Stimulated activated CD8-positive, alpha-beta memory T cell treated with anti-CD3 and anti-CD28 coated beads, Interleukin-4, amount 100 ng/mL, for 48 hours (primary cell): ENCODE data around the gene GTF3C1.
"Not testable (repeated sequence)": the region's sequence is repeated elsewhere in the genome, so short reads cannot be mapped to it uniquely, and the experiment has no call there.

Experiments used
- DNase-seq: peaks from one replicate; pipeline ENCODE4 v3.0.0-alpha.2; 2020

GTF3C1 gene

DNA sequence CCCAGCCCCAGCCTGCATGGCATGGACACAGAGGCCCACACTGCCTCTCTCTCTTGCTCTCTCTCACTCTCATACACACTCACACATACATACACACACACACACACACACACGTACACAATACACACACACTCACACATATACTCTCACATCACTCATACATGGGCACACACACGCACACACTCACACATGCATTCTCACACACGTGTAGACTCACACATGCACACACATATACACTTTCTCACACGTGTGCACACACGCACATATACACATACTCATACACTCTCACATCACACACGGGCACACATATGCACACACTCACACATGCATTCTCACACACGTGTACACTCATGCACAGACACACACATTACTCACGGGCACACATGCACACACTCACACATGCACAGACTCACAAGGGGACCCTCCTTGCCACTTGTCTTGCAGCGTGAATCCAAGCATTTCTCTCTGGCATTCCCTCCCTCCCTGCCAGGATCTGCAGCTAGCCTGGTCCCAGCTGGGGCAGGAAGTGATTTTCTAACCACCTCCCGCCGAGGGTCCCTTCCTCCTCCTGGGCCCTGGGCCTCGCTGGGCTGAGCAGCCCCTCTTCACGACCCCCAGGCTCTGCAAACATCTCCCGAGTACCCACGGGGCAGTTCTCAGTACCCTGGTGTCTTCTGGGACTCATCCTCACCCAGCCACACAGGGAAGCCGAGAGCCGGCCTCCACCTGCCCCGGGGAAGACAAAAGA is 110.3 kb downstream of the GTF3C1 start:
- DNase-seq: peak; percentile 18

DNA sequence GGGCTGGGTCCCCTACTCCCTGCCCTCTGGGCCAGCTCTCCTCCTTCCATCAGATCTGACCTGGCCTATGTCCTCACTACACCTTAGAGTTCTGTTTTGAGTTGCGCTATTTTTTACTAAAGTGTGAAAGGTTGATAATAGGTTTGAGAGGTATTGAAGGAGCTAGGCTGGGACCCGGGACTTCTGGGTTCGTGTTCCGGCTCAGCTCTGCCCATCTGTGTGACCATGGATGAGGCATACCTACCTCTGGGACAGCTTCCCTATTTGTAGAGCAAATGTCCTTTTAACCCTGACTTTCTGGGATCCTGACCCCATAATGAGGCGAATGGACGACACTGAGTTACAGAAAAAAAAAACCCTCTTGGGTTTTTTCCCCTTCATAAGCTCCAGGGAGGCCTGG is 111.8 kb downstream of the GTF3C1 start:
- no peak for DNase-seq

DNA sequence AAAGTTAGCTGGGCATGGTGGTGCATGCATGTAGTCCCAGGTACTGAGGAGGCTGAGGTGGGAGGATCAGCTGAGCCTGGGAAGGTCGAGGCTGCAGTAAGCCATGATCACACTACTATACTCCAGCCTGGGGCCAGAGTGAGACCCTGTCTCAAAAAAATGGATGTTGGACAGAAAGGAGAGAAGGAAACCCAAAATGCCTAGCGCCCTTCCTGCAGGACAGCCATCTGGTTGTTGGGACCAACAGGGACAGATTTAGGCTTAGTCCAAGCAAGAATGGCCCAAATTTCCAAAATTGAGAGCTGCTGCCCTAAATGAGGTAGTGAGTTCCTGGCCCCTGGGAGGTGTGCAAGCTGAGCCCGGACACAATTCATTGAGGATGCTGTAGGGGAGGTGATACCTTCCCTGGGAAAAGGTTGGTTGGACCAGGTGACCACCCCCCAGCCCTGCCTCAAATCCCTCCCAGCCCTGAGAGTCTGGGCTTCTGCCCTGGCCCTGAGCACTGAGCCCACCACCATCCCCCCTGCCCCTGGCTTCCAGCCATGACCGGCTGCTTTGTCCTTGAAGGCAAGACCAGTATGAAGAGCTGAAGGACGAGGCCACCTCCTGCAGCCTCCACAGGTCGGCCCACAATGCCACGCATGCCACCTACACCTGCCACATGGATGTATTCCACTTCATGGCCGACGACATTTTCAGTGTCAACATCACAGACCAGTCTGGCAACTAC is 112.6 kb downstream of the GTF3C1 start:
- peak; percentile 19 for DNase-seq

DNA sequence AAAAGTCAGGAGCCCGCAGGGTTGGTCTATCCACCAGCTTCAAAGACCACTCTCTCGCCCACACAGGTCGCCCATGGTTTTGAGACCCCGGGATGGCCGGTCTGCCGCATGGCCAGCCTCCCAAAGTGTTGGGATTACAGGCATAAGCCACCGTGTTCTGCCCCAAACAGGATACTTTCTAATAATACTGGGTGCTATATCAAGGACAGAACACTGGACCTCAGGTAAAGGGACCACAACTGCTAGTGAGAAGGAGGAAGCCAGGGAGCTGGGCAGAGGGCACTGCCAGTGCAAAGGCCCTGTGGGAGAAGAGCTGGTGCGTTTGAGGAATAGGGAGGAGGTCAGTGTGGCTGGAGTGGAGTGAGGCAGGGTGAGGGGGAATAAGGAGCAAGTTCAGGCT is 113.6 kb downstream of the GTF3C1 start:
- DNase-seq: peak; percentile 17

DNA sequence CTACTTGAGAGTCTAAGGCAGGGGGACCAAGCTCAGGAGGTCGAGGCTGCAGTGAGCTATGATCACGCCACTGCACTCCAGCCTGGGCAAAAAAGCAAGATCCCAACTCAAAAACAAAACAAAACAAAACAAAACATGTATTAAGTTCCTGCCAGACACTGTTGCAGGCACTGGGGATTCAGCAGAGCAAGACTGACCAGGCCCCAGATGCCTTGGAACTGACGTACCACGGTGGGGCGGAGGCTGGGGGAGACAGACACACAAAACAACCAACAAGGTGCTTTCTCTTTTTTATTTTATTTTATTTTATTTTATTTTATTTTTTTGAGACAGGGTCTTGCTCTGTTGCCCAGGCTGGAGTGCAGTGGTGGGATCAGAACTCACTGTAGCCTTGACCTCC is 114.6 kb downstream of the GTF3C1 start:
- DNase-seq: not testable (repeated sequence)

DNA sequence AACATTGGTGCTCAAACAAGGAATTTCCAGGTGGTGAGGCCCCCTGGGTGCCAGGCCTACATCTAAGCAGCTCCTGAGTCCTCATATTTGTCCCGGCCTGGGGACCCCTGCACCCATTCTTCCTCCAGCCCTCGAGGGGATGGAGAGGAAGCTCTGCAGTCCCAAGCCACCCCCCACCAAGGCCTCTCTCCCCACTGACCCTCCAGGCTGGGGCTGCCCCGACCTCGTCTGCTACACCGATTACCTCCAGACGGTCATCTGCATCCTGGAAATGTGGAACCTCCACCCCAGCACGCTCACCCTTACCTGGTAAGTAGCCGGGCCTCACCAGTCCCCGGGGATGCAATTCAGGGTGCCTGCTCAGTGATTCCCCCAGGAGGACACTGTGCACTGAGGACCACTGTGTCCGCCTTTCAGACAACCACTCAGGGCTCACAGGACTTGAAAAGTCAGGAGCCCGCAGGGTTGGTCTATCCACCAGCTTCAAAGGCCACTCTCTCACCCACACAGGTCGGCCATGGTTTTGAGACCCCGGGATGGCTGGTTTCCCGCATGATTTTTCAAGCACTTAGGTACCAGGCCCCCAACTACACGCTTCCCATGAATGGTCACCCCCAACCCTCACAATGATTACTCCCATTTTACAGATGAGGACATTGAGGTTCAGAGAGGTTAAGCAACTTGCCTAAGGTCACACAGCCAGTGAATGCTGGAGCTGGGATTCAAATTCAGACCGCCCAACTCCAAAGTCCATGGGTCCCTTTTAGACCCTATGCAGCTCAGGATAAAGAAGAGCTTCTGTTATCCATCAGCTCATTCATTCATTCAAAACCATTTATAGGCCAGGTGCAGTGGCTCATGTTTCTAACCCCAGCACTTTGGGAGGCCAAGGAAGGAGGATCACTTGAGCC is 115.3 kb downstream of the GTF3C1 start:
- DNase-seq: peak; percentile 18

DNA sequence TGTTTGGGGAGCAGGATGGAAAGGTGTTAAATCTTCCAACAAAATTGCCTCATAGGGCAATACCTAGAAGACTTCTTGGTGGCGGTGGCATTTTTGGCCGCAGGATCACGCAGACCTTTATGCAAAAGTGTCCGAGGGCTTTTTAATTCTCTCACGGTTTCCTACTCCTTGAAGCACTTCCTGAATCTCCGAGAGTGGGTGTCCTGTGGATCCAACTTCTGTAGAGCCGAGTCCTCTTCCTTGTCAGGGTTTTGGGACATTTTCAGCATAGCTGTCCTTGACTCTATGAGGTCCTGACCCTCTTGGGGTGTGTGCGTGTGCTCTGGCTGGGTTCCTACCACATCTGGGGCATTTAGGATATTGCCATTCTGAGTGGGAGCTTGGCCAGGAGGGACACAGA is 116.1 kb downstream of the GTF3C1 start:
- DNase-seq: peak; percentile 12

DNA sequence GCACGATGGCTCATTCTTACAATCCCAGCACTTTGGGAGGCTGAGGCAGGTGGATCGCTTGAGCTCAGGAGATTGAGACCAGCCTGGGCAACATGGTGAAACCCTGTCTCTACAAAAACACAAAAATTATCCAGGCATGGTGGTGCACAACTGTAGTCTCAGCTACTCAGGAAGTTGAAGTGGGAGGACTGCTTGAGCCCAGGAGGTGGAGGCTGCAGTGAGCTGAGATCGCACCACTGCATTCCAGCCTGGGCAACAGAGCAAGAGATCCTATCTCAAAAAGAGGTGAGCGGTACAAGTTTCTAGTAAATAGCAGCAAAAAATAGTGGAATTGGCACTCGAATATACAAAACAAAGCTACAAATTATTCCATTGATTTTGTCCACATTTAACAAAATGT is 116.5 kb downstream of the GTF3C1 start:
- not testable (repeated sequence) for DNase-seq

DNA sequence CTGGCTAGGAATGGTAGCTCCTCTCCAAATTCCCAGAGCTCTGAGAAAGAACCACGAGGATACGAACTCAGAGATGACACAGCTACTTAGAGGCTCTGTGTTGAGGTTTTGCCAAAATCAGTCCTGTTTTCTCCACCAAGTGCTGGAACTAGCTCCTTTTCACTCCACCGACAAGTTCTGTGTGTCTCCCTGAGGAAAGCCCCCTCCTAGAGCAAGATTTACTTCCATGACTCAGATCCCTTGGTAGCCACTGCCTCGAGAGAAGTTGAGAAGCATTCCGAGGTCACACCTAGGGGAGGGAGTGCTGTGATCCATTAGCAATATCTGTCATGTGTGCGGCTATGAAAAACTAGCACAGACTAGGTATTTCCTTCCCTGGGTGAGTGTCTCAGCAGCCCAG is 117.2 kb downstream of the GTF3C1 start:
- DNase-seq: peak; percentile 17

DNA sequence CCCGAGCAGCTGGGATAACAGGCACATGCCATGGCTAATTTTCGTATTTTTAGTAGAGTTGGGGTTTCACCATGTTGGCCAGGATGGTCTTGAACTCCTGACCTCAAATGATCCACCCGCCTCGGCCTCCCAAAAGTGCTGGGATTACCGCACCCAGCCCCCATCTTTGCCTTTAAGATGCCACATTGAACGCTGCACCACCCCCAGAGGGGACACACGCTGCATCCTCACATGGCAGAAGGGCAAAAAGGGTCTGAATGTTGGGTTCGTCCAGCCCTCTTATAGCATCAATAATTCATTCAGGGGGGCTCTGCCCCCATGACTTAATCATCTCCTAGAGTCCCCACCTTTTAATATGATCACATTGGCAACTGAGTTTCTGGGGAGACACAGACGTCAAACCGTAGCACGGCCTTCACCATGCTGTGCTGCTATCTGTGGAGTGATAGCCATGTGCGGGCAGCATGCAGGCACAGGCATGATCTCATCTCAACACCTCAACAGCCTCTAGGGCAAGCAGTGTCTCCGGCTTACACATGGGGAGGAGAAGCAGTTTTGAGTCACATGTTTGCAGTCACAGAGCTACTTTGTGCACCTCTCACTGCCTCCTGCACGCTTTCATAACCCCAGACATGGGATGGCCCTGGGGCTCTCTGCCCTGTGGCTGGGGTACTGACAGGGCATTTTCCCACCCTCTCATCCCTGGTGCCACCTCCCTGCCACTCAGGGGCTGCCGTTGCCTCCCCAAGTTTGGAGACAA is 117.8 kb downstream of the GTF3C1 start:
- peak; percentile 23 for DNase-seq

DNA sequence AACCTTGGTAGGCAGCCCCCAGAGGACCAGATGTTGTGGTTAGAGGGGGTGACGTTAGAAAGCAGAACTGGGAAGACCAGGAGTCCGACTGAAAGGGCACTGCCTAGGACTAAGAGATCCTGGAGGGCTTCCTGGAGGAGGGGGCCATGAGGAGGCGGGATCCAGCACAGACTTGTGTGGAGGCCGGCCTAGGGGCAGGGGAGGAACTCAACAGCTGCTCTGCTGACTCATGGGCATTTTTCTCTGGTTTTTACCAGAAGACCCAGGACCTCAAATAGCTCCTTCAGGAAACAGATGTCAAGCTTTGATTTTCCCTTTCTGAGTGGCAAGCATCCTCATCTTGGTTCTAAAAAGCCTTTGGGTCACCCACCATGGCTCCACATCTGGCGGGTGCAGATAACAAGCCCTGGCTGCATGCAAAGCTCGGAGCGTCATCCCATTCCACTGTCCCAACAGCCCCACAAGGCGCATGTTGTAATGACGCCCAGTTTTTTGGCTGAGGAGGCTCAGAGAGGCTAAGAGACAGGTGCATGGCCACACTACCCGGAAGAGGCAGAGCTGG is 118.7 kb downstream of the GTF3C1 start:
- DNase-seq: peak; percentile 39

DNA sequence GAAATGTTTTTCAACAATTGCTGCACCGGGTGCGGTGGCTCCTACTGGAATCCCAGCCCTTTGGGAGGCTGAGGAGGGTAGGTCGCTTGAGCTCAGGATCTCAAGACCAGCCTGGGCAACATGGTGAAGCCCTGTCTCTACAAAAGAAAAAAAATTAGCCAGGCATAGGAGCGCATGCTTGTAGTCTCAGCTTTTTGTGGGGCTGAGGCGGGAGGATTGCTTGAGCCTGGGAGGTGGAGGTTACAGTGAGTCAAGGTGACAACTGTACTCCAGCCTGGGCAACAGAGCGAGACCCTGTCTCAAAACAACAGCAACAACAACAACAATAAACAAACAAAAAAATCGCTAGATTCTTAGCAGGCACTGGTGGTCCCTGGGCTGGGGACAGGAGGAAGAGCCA is 119.2 kb downstream of the GTF3C1 start:
- no peak for DNase-seq

DNA sequence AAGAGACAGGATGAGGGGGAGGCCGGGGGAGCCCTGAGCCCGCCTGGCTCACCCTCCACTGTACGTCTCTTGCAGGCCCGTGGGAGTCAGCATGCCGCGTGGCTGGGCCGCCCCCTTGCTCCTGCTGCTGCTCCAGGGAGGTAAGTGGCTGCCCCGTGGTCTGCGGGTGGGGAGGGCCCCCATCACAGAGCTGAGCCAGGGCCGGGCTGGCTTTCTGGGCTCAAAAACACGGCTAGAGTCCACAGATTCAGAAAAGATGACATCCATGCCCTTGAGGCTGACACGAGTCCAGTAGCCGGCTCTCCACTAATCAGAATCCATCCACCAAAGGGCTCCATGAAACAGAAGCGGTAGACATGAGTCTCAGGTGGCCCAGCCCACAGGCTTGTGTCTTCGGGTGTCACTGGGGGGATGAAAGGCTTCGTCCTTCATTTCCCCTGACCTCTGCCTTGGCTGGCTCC is 119.7 kb downstream of the GTF3C1 start:
- peak; percentile 21 for DNase-seq

DNA sequence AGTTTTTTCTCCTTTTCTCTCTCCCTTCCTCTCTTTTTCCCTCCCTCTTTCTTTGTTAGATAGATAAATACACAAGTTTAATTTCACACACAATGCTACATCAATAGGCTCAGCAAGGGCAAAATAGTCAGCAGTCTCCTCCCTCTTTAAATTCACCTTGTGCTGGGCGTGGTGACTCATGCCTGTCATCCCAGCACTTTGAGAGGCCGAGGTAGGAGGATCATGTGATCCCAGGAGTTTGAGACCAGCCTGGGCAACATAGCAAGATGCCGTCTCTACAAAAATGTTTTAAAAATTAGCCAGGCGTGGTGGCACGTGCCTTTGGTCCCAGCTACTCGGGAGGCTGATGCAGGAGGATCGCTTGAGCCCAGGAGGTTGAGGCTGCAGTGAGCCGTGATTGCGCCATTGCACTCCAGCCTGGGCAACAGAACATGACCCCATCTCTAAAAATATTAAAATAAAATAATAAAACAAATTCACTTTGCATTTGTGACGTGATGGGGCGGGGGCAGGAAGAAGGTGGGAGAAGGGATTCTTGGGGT is 120.3 kb downstream of the GTF3C1 start:
- DNase-seq: peak; percentile 20

DNA sequence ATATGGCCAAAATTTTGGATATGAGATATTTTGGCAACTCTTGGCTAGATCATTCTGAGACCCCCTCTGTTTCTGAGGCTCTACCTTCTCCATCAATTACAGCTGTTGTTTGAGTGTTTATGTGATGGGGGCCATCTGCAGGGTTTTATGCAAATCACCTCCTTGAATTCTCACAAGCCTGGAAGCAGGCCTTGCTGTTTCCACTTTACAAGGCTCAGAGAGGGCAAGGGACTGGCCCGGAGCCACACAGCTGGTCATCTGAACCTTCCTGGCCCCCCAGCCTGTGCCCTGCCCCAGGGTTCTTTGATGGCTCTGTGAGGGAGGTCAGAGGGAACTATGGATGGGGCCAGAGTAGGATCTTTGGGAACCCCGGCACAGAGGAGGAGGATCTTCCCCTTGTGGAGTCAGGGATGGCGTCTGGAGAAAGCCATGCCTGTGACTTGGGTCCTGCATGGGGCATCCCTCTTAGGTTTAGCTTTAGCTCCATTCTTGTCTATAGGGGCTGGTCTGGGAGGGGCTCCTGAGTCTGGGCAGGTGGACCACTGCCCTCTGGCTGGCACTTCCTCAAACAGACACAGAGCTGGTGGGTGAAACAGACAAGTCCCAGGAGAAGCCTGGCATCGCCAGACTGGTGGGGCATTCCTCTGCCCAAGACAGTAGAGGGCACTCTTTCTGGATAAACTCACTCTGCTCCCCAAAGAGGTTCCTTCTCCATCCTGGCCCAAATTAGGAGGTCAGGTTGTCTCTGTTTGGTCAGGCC is 121.5 kb downstream of the GTF3C1 start:
- peak; percentile 23 for DNase-seq

DNA sequence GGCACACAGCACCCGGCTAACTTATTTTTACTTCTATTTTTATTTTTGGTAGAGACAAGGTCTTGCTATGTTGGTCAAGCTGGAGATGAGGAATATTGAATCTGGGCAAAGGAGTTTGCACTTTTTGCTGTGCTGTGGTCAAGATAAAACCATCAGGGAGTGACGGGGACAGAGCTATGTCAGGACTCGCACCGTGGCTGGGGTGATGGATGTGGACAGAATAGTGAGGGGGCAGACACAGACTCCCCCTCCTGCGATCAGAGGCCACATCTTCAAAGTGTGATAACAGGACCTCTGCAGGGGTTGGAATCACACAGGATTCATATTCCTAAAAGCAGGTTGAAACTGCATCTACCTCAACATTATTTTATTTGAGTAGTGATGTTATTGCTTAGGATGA is 122.2 kb downstream of the GTF3C1 start:
- peak; percentile 18 for DNase-seq

DNA sequence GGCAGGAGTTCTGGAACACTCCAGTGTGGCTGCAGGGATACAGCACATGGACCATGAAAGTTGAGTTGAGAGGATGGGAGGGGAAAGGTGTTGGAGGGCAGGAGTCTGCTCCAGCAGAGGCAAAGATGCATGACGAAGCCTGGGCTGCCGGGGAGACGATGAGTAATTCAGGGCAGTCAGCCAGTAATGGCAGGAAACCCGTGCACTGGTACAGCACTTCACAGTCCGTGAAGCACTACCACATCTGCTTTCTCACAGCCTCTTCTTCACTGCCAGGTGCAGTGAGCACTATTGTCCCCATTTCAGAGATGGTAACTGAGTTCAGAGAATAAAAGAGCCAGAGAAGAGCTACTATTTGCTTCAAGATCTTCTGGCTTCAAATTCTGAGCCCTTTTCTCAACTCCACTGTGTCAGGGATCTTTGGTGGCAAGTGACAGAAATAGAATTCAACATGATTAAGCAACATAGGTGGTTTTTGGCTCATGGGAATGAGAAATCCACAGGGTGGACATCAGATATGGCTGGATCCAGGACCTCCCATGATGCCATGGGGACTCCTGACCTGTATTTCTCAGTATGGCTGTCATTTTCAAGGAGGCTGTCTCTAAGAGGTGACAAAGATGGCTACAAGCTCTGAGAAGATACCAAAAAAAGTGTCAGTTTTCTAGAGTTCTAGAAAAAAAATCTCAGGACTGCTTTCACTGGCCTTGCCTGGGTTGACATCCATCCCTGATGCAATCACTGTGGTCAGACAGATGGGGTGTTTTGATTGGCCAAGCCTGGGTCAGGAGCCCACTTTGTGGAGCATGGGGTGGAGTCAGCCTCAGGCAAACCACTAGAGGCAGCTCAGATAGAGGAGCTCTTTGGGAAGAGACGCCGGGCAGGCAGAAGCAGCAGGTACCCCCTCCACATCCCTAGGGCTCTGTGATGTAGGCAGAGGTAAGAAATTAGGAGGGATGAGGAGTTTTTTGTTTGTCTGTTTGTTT is 123.0 kb downstream of the GTF3C1 start:
- peak; percentile 83 for DNase-seq

DNA sequence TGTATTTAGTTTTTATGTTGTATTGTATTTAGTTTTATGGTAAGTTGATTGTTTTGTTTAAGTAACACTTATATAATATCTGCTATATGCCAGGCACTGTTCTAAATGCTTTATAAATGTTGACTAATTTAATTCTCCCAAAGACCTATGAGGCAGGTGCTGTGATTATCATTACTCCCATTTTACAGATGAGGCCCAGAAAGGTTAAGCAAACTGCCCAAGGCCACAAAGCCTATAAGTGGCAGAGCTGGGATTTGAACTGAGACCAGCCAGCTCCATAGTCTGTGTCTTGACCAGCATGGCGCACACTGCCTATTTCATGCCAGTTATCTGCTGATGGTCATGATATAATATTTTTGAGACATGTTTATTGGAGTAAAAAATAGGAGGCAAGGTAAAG is 123.8 kb downstream of the GTF3C1 start:
- no peak for DNase-seq

DNA sequence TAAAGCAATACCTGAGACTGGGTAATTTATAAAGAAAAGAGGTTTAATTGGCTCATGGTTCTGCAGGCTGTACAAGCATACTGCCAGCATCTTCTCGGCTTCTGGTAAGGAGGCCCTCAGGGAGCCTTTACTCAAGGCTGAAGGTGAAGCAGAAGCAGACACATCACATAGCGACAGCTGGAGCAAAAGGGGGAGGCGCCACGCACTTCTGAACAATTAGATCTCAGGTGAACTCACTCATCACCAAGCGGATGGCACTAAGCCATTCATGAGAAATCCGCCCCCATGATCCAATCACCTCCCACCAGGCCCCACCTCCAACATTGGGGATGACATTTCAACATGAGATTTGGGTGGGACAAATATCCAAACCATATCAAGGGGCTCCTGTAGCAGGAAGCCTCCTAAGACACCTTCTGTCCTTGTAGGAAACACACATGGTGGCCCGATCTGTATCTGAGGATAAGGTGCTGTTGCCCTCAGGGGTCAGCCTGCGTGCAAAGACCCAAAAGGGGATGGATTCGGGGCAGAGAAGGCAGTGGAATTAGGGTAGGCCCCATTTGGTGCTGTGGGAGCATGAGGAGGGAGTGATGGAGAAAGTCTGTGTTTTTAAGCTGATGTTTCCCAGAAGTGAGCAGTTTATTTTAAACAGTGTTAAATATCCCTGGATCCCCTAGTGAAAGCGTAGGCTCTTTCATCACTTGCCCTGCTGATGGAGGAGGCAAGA is 124.8 kb downstream of the GTF3C1 start:
- peak; percentile 24 for DNase-seq
